GM18867 (cell line): ENCODE results near the gene CD36.

Experiments used
- ATAC-seq: cut with Tn5 transposase; IDR thresholded peaks from one replicate; pipeline ENCODE4 v1.9.1; 2021; ENCODE audit warnings: mild to moderate bottlenecking, moderate library complexity; ENCODE audit not compliant: unreplicated experiment

Gene CD36

DNA sequence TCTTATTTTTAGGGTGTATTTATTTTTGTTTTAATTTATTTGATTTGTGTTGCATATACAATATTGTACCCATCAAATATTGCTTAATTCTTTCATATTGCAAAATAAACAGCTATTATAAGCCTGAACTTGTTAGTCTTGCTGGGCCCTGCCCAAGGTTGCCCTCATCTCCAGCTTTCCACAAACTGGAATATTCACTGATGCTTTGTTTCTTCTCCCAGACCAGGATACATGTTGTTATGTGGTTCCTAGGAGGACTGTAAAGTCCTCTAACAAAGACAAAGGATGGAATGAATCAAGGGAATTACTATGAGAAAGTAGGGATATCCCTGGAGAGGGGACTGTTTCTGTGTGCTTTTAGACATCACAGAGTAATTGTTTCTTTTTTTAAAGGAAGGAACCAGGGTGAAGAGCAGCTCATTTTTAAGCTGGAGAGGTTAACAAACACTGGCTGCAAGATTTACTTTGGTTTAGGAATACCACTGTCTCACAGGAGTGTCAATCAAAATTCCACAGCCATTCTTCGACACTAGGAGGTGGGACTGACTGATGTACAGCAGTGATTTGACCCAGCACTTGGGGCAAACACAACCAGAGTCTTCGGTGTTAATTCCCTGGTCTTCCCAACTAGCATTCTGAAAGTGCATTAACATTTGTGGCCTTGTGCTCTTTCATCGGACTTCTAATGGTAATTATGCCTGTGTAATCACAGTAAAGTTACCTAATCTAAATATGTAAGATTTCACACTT lies 14.8 kb upstream of the CD36 start:
- no peak for ATAC-seq

DNA sequence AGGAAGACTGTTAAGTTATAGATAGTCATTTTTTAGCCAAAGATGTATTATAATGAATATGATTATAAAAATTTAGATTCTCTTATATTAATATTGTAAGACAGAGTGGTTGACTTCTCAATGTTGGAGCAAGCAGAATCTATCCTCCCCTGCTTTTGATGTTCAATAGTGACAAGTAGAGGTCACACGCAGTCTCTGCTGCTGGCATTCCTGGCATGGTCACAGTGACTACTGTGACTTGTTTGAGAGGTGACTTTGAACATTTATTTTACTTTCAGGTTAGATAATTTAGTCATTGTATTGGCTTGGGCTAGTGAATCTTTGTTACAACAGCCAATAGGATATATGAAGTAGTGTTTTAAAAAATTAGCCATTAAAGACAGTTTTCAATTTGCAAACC lies 13.7 kb upstream of the CD36 start:
- ATAC-seq = no peak

DNA sequence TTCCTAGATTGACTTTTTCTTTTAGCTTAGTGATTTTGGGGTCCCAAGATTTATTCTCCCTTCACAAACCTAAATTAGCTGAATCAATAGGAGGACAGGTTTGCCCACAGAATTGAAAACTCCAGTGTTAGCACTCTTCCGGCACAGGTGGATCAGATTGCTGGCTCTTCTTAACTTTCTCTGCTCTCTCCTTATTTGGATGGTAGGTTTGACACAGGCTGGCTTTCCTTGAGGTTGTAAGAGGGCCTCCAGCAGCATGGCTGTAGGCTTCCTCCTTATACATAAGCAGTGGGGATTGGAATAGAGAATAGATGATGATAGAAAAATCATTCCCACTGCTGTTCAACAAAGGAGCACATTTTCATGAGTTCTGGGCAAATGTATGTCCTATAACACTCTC lies 9.4 kb upstream of the CD36 start:
- ATAC-seq = no peak

DNA sequence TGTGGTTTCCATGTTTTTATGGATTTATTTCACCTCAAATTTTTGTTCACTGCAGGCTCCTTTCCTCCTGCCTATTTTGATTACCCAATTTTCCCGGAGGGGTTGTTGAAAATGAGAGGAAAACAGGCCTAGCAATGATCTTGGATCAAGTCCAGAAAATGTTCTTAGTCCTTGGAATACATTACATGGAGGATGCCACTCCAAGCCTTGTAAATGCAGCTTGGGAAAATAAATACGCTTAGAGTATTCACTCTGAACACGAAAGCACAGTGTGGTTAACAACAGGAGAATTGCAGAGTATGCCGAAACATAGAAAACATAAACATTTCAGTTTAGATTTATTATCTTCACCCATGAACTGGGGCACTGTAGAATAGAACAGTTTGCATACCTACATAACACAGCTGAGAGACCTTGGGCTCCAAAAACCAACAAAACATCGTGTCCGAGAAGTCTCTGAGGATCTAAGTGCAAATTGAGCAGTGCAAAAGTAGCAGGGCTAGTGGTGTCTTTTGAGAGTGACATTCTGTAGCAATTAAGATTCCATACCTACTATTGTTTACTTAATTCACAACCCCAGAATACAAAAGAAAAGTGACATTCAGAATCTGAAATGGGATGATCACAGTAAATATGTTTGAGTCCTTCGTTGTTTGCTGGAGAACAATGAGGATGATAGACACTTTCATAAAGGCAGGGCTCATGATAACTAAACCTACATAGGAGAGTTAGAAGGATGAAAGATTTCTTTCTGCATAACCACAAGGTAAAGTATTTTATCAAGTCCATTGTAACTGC lies 7.6 kb upstream of the CD36 start:
- no peak for ATAC-seq

DNA sequence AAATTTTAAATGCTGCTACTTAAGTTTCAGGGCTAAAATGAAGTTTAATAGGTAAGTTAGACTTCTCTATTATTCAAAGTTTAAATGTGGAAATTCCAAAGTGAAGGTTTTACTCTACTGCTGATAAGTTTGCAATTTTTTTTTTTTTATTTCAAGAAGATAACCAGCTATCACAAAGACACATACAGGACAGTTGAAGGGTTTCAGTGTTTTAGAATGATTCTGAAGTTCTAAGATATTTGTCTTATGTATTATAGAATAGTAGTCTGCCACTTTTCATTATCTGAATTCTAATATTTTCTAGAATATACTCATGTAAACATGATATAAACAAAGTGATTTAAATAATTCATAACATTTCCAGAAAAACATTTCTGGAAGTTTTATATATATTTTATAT lies 7.0 kb upstream of the CD36 start:
- ATAC-seq = no peak

DNA sequence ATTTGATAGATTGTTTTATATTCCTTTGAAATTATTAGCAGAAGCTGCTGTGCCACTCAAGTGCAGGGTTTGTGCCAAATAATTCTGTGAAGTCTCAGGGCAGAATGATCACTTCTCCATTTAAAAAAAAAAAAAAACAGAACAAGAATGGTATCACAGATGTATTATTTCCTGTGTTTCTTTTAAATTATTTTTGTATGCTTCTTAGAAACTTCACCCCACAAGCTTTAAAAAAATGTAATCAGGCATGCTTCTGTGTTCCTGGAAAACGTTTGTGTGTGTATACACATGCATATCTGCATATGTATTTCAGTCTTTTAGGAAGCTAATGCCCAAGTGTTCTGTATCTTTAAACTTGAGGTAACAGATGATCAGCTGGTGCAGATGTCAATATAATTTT lies 6.3 kb upstream of the CD36 start:
- ATAC-seq = no peak

DNA sequence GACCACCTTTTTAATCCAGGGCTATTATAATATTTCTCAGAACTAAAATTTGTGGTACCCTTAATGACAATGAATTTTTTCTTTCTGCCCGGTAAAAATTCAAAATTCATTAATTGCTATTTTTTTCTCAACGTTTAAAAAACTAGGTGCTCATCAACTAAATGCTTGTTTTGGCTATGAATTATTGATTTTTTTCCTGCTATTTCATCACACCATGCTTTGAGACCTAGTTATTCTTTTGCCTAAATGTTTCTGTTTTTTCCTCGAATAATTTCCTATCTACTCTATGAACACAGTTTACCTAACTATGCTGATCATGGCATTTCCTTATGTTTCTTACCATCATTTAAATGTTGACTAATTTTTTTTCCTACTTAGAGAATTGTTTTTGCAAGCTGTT lies 5.6 kb upstream of the CD36 start:
- ATAC-seq = no peak

DNA sequence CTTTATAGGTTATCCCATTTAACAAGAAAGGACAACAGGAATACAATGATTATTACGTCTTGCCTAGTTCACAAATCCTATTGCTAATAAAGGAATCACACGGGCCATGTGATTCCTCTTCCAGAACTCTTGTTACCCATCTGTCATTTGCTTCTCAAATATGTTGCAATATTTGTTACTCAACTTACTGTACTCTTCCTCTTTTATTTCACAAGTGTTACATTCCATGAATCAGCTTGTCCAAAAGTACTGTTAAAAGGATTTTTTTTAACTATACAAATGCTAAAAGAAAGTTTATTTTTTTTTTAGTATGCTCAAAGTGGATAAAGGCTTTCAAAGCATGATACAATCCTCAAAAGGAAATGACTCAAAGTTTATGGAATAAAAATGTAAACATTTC lies 3.9 kb upstream of the CD36 start:
- ATAC-seq = no peak

DNA sequence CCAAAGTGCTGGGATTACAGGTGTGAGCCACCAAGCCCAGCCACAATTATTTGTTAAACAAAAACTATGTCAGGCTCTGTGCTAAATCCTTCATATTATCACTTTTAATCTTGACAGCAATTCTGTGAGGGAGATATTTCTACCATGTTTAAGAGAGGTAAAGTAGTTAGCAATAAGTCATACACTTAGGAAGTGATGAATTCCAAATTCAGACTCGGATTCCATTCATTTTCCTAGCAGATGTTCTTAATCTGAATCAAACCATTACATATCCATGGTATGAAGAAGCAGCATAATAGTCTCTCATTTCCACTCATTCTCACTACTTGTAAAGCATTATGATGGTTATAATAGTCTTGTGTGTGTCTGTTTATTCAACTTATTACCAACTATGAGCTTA lies 2.9 kb upstream of the CD36 start:
- ATAC-seq = no peak

DNA sequence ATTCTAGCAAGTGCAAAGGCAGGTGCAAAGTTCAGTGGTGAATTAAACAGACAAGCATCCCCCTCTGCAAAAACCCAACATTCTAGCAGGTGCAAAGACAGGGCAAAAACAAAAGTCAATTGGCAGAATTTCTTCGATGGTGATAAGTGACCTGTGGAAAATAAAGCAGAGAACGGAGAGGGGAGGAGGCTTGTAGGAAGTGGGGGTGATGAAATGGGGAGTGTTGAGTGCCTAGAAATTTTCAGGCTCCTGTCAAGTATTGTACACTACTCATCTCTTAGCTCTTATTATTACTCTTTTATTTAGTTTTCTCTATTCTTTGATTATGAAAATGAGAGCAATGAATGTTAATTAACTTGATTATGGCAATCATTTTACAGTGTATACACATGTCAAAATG lies 2.4 kb upstream of the CD36 start:
- ATAC-seq = no peak

DNA sequence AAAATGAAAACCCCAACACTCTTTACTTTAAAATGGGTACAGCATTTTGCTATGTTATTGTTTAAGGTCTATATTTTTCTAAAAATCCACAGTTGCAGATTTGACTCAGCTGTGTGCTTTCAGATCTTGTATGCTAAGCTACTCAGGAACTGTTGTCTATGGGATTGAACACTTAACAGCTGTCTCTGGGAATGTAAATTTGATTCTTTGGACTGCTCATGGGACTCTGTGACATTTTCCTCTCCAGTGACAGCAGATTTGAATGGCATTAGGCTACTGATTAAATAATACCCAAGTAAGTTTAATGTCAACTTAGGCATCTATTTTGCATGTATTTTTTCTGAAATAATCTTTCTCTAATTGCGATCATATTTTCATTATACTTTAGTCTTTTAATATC lies 1.7 kb upstream of the CD36 start:
- ATAC-seq = no peak

DNA sequence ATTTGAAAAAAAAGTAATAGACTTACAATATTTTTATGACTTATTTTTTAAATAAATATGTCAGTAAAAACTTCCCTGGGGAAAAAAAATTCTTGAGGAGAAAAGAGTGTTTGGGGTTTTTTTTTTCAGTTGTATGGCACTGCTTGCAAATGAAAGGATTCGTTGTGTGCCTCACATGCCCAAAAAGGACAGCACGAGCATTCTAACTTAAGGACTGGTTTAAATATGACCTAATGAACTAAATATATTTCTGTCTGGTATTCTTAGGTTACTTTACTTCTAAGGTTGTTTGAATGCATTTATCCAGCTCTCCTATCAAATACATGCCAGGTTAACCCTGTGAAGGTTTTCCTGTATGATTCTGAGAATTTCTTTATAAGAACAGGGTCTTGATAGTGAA lies 988 bp upstream of the CD36 start:
- no peak for ATAC-seq

DNA sequence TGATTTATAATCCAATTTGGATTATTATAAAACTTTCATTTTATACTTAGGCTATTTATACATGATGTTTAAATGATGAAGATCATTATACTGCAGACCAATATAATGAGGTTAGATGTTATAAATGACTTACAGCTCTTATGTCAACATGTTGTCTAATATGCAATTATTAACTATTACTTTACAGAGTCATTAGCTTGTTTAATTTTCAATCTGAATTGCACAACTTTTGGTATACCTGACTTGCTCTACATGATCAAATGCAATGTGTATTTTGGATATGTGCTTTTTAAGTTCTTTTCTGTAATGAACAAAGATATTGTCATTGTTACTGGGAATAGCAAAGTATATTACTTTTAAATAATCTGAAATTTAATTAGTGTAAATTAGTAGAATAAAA lies 569 bp downstream of the CD36 start:
- no peak for ATAC-seq

DNA sequence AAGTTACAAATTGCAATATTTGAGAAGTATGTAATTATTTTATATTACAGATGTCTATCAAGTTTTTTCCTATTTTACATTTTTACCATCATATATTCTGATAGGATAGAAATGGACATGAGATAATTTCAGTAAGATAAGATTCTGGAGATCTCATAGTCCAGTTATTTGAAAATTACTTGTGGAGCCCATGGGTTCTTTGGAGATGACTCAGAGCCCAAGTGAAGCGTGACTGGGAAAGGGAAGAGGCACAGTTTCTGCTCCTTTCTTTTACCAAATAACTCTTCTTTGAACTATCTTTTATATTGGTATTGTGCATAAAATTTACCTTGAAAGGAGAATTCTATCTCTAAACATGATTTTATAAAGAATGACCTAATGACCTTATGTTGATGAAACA lies 2.4 kb downstream of the CD36 start:
- ATAC-seq = no peak

DNA sequence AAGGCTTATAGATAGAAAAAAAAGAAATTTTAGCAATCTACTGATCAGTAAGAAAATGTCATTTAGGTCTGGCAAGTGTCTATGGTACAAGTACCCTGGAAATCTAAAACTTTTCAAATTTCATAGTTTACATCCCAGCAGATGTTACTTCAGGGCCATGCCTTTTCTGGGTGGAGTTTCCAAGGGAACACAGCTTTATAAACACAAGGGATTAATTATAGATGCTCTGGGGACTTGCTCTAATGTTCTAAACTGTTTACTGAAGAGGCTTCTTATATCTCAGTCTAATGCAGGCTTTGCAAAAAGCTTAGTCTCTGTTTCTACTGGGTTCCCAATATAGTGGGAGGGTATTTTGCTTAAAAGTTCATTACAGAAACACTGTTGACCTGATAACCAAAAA lies 3.1 kb downstream of the CD36 start:
- no peak for ATAC-seq

DNA sequence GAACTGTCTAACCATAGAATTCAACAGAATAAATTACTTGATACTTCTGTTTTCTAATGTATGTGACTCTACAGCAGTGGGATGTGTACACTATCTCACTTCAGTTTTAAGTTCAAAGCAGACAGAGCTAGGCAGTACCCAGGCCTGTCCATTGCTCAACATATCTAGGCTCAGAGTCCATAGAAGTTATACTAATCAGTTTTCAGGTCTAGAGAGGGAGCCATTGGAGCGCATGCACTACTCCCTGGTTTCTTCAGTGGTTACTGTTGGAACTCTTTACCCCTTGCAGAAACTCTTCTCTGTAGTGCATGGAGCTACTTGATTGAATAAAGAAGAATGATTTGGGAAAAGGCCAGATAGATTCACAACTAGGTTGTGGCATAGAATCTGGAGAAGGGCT lies 4.4 kb downstream of the CD36 start:
- ATAC-seq = no peak

DNA sequence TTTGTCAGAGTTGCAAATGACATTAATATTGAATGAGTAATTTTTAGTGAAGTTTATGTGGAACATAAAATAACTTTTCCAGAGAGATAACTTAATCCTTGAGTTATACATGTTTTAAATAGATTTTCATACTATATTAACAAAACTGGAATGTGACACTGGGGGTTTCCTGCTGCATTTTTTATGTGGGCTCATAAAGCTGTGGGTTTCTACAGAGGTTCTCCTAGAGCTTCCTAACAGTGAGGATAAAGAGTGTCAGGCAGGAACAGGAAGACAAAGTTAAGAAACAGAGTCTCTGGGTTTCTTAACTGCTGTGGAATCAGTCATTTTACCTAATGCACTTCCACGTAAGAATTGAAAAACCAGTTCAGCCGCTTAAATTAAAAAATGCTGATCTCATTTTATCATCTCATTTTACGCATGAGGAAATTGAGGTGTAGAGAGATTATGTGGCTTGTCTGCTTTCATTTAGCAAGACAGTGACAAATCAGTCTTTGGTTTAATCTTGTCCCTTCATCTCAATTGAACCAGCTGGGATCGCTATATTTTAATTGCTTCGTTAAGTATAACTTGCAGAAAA lies 5.0 kb downstream of the CD36 start:
- ATAC-seq = no peak

DNA sequence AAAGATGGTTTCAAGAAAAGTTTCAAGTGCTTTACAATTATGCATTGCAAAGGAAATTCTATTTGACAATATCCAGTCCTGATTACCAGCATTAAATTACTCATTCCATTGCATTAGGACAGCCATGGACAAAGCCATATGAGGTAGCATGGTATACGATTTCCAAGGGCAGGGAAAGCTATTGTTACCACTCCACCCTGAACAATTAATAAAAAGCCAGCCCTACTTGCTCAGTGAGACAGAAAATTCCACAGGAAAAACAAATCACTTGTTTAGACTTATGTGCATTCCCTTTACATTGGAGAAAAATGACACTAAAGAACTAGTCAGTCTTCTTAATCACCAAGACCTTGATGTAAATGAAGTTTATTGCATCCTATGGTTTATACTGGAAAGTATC lies 5.6 kb downstream of the CD36 start:
- ATAC-seq = no peak

DNA sequence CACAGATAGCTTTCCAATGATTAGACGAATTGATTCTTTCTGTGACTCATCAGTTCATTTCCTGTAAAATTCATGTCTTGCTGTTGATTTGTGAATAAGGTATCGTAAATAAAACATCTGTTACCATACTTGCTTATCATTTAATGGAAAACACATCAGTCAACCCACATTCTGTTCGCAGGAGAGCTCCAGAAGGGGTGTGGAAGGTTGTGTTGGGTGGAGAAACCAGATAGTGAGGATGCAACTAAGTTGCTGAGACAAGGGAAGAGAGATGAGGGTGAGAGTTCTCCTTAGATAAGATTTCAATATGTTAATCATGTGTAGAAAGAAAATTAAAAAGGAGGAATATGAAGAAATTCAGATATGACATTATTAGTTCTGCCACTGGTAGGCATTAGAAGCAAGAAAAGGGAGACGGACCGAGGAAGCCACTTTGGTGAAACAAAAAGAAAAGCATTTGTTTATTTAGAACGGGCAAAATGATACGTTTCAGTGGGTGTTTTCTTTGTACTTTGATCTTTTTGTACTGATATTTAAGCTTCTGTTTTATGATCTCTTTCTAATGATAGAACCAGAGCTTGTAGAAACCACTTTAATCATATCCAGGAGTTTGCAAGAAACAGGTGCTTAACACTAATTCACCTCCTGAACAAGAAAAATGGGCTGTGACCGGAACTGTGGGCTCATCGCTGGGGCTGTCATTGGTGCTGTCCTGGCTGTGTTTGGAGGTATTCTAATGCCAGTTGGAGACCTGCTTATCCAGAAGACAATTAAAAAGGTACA lies 7.8 kb downstream of the CD36 start:
- no peak for ATAC-seq

DNA sequence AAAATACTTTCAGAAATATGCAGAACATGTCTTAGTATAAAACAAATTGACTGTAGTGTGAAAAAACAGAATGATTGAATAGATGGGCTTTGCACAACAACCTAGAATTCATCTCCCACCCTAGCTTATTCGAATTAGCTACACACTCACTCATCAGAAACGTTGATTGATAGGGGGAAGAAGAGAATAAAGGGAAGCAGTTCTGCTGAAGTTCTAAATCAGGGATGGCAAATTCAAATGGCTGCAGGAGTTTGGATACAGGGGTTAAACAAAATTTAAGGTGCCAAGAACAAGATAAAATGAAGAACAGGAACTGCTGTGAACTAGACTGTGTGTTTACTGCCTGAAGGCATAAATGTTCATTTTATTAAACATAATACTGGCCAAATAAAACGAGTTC lies 9.0 kb downstream of the CD36 start:
- ATAC-seq = no peak

DNA sequence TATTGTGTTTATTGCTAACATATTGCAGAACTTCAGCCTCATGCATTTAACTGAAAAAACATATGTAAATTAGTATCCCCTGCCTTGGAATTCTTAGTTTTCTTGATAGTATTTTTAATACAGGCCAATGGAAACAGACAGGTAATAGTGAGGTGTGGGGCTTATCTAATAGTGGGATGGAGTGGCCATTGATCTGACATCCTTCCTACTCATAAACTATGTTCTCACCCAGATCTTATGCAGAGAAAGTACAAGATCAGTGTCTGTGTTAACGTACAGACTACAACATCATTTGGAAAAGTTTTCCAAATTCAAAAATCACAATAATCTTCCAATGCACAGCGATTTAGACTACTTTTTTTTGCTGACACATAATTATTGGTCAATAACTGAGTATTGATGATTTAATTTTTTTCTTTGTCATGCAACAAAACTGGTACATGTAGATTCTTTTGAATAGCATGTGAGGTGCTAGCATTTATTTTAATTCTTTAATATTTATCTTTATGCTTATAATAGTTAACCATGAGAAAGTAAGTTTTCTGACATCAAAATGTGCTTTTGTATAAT lies 9.7 kb downstream of the CD36 start:
- ATAC-seq = no peak
